Activated B cell treated with CpG ODN at 0.5 μM for 24 hours (primary cell): ENCODE measurements around the gene SLC9A3. TPM values are rescaled to one million over a fixed set of nuclear protein-coding genes. Genes with fewer than 3 reads are reported as not detected.
"Not testable (repeated sequence)": the region's sequence is repeated elsewhere in the genome, so short reads cannot be mapped to it uniquely, and the experiment has no call there.

ENCODE experiments used
- ATAC-seq: fragments of 200-7000 bp; cut with Tn5 transposase; one replicate; pipeline ENCODE4 v1.10.0; 2021; ENCODE audit warnings: low read depth, mild to moderate bottlenecking, moderate library complexity
- CTCF ChIA-PET: fragments of 350-600 bp; sonication (Branson Sonifier 250); formaldehyde crosslinking; loops from one replicate; lab custom pipeline; 2021; ENCODE audit warnings: antibody characterized with exemption; lab: Charles Lee
- POLR2A ChIA-PET: fragments of 350-600 bp; sonication (Branson Sonifier 250); formaldehyde crosslinking; loops from one replicate; lab custom pipeline; 2021; ENCODE audit warnings: antibody characterized with exemption; lab: Charles Lee
- DNase-seq: peaks from one replicate; pipeline ENCODE4 v3.0.0; 2022
- H3K27ac Mint-ChIP-seq: one replicate; pipeline ENCODE4 v1.8.0; 2020; ENCODE audit warnings: mixed read lengths
- H3K27me3 Mint-ChIP-seq: one replicate; pipeline ENCODE4 v1.8.0; 2021; ENCODE audit warnings: mixed read lengths
- H3K36me3 Mint-ChIP-seq: one replicate; pipeline ENCODE4 v1.8.0; 2021; ENCODE audit warnings: low read depth, mixed read lengths
- H3K4me1 Mint-ChIP-seq: one replicate; pipeline ENCODE4 v1.8.0; 2021; ENCODE audit warnings: mixed read lengths
- H3K4me3 Mint-ChIP-seq: one replicate; pipeline ENCODE4 v1.8.0; 2020; ENCODE audit warnings: mild to moderate bottlenecking, mixed read lengths
- H3K9me3 Mint-ChIP-seq: one replicate; pipeline ENCODE4 v1.8.0; 2020; ENCODE audit warnings: mixed read lengths
- intact Hi-C: fragments of 100-400 bp; cut with micrococcal nuclease; formaldehyde crosslinking; loops from one replicate; pipeline ENCODE4 v1.15.1; 2024
- total RNA-seq: library from RNA; stranded (reverse); gene quantifications from 2 replicates; pipeline ENCODE4 v1.2.3, GENCODE V29; 2022
- TF ChIP-seq, protein P1 (sequence below): fragments of 200-600 bp; IDR thresholded peaks from one replicate; pipeline ENCODE4 v1.8.0; 2022; ENCODE audit warnings: antibody characterized with exemption, mild to moderate bottlenecking

The SLC9A3 gene
- total RNA-seq, 1 donor from 2014 or later = 0.20 TPM

DNA sequence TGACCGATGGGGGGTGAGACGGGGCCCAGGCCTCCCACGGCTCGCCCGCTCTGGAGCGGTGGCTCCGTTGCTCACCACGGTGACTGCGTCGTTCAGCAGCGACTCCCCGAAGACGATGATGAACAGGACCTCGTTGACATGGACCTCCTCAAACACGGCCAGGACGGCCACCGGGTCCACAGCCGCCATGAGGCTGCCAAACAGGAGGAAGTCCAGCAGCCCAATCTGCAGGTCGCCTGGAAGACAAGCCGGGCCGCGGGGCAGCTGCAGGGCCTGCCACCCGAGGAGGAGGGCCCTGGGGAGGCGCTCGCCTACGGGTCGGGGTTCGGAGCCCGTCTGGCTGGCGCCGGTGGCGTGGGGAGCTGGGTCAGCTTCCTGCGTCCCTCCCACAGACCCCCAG is 36.0 kb downstream of the SLC9A3 start:
- intact Hi-C loops = no loop called here
- TF ChIP-seq, protein P1, sequence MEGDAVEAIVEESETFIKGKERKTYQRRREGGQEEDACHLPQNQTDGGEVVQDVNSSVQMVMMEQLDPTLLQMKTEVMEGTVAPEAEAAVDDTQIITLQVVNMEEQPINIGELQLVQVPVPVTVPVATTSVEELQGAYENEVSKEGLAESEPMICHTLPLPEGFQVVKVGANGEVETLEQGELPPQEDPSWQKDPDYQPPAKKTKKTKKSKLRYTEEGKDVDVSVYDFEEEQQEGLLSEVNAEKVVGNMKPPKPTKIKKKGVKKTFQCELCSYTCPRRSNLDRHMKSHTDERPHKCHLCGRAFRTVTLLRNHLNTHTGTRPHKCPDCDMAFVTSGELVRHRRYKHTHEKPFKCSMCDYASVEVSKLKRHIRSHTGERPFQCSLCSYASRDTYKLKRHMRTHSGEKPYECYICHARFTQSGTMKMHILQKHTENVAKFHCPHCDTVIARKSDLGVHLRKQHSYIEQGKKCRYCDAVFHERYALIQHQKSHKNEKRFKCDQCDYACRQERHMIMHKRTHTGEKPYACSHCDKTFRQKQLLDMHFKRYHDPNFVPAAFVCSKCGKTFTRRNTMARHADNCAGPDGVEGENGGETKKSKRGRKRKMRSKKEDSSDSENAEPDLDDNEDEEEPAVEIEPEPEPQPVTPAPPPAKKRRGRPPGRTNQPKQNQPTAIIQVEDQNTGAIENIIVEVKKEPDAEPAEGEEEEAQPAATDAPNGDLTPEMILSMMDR = no peak
- Mint-ChIP-seq H3K4me3 (no peak overlapping the region), H3K27me3 (peaks cover 26% of the 10 kb centered on the region), H3K36me3 (no peaks in the 10 kb centered on the region), H3K9me3 (no peaks in the 10 kb centered on the region), H3K27ac (no peak overlapping the region), H3K4me1 (no peaks in the 10 kb centered on the region)
- DNase-seq = no peak
- CTCF ChIA-PET = no interaction called here
- no peak for ATAC-seq
- POLR2A ChIA-PET = no interaction called here

DNA sequence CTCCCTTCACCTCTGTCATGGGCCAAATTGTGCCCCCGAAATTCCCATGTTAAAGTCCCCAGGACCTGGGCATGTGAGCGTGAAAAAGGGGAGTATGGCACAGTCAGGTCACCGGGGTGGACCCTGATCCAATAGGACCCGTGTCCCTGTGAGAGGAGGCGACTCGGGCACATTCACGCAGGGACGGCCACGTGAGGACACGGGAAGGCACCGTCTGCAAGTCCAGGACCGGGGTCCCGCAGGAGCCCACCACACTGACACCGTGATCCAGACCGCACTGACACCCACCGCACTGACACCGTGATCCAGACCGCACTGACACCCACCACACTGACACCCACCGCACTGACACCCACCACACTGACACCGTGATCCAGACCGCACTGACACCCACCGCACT is 37.7 kb downstream of the SLC9A3 start:
- H3K36me3 Mint-ChIP-seq, H3K4me3 Mint-ChIP-seq, H3K9me3 Mint-ChIP-seq, CTCF ChIA-PET, DNase-seq, H3K4me1 Mint-ChIP-seq, H3K27ac Mint-ChIP-seq, intact Hi-C loops, POLR2A ChIA-PET, ATAC-seq: not testable (repeated sequence)
- peaks cover 20% of the 10 kb centered on the region for H3K27me3 Mint-ChIP-seq

DNA sequence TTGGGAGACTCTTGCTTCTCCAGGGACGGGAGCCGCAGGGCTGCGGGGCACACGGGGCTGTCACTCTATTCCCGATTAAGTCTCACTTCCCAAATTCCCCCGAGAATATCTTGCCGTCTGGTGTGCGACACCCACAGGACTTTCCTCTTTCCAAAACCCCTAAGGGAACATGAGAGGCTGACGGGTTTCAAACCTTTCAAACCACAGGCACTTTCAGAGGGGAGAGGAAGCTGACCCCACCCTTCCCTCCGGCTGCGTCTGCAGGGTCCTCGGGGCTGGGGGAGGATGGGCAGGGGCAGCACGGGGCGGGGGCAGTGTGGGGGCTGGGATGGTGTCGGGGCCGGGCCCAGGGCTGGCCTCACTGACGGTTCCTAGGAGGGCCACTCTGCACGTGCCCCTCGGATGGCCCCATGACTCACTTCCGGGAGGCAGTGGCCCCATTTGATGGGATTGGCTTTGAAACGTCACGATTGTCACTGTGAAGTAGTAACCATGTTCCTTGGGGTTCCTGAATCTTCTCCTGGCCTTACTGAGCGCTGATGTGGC is 38.2 kb downstream of the SLC9A3 start:
- CTCF ChIA-PET = no interaction called here
- POLR2A ChIA-PET = no interaction called here
- TF ChIP-seq, protein P1 = no peak
- DNase-seq (no peak), ATAC-seq (no peak)
- Mint-ChIP-seq H3K27ac (no peak overlapping the region), H3K27me3 (peaks cover 21% of the 10 kb centered on the region), H3K4me3 (no peak overlapping the region), H3K4me1 (no peaks in the 10 kb centered on the region), H3K36me3 (no peaks in the 10 kb centered on the region), H3K9me3 (no peaks in the 10 kb centered on the region)
- intact Hi-C loops = no loop called here

DNA sequence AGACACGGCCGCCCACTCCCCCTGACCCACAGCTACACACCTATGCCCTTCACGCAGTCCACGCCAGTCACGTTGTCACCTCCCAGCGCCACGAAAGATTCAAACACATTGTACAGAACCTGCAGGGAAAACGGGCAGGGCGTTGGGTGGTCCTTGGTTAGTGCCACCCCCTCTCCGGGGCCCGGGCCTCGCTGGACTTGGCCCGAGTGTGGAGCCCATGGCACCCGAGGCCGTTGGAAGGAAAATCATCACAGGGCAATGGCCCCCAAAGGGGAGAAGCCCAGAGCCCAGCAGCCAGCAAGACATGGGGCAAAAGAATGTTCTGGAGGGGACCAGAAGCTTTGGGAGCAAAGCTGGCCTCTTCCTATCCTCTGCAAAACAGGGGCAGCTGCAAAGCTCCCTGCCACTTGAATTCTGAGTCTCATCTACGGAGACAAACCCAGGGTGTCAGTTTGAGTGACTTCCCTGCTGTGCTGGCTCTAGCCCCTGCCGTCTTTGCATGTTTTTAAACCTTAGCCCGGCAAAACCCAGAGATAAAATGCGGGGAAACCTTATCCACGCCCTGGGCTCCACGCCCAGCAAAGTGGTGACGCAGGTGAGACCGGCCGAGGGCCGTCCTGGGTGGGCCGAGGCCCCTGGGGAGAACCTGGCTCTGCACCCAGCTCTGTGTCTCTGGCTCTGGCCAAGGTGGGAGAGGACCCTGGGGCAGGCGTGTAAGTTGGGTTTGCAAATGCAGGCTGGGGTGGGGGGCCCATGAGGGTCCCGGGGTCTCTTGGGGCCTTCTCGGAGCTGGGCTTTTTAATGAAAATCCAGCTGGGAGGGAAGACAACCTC is 38.9 kb downstream of the SLC9A3 start:
- intact Hi-C loops = no loop called here
- H3K4me1 Mint-ChIP-seq = no peaks in the 10 kb centered on the region

DNA sequence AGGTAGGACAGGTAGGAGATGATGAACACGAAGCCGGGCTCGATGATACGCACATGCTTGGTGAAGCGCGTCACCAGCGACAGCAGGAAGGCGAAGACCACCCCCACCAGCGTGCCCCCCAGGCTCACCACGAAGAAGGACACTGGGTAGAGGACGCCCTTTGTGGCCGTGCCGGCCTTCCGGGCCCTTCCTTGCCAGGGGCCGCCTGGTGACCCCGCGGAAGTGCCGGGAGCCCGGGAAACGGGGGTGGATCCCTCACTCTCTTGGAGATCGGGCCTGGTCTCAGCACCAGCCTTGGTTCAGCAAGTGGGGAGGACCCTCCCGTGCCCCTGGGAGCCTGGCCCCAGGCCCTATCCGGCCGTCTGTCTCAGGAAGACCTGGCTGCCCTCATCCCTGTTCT is 39.7 kb downstream of the SLC9A3 start:
- no peak overlapping the region for H3K27ac Mint-ChIP-seq
- ChIA-PET CTCF (no interaction called here), POLR2A (no interaction called here)
- intact Hi-C loops = no loop called here
- peaks cover 18% of the 10 kb centered on the region for H3K27me3 Mint-ChIP-seq
- TF ChIP-seq, protein P1 = no peak
- H3K4me3 Mint-ChIP-seq = no peak overlapping the region
- no peaks in the 10 kb centered on the region for H3K36me3 Mint-ChIP-seq
- no peaks in the 10 kb centered on the region for H3K9me3 Mint-ChIP-seq
- ATAC-seq (no peak), DNase-seq (no peak)
- H3K4me1 Mint-ChIP-seq = no peaks in the 10 kb centered on the region

More for the DNA sequence above, 38.9 kb downstream of the SLC9A3 start:
- Mint-ChIP-seq H3K4me3 (no peak overlapping the region), H3K9me3 (no peaks in the 10 kb centered on the region), H3K36me3 (no peaks in the 10 kb centered on the region), H3K27ac (no peak overlapping the region), H3K27me3 (peaks cover 20% of the 10 kb centered on the region)
- no peak for DNase-seq
- TF ChIP-seq, protein P1 = no peak
- ATAC-seq = no peak
- POLR2A ChIA-PET = no interaction called here
- CTCF ChIA-PET = no interaction called here
